HepG2 (cell line): ENCODE results near the gene TMEM107. TPM values are rescaled to one million over a fixed set of nuclear protein-coding genes. Genes with fewer than 3 reads are reported as not detected.

ENCODE experiments used
- CBX1 ChIP-seq: IDR thresholded peaks from one replicate; pipeline ENCODE4 v1.6.1; 2016; ENCODE audit warnings: antibody characterized with exemption, low read depth
- CC2D1A ChIP-seq: sonication (generic); formaldehyde crosslinking; IDR thresholded peaks from 2 replicates; pipeline ENCODE4 v1.8.1; 2023; ENCODE audit warnings: mild to moderate bottlenecking, missing genetic modification reagents
- CCAR2 ChIP-seq: fragments of 200-400 bp; formaldehyde crosslinking; optimal IDR thresholded peaks from 2 replicates; pipeline ENCODE3; 2018; ENCODE audit warnings: low read depth, mild to moderate bottlenecking, low read length, moderate library complexity
- CHD2 ChIP-seq: IDR thresholded peaks from 2 replicates; pipeline ENCODE4 v1.6.1; 2011; ENCODE audit warnings: low read depth, low read length, improper control_type of control experiment
- GABPB1 ChIP-seq: IDR thresholded peaks from 2 replicates; pipeline ENCODE4 v1.6.1; 2016; ENCODE audit warnings: mild to moderate bottlenecking, missing genetic modification reagents, moderate library complexity, missing compliant biosample characterization
- GTF3A ChIP-seq: sonication (generic); formaldehyde crosslinking; conservative IDR thresholded peaks from 2 replicates; pipeline ENCODE4 v1.4.0; 2020; ENCODE audit warnings: mild to moderate bottlenecking, missing genetic modification reagents
- HHEX ChIP-seq: IDR thresholded peaks from 2 replicates; pipeline ENCODE4 v1.6.1; 2016; ENCODE audit warnings: control low read depth
- HNRNPLL ChIP-seq: fragments of 200-400 bp; formaldehyde crosslinking; IDR thresholded peaks from 2 replicates; pipeline ENCODE4 v1.6.1; 2017; ENCODE audit warnings: mild to moderate bottlenecking, low read depth, low read length; ENCODE audit not compliant: poor library complexity, severe bottlenecking
- HNRNPUL1 ChIP-seq: fragments of 200-400 bp; formaldehyde crosslinking; IDR thresholded peaks from 2 replicates; pipeline ENCODE4 v1.6.1; 2017; ENCODE audit warnings: low read depth, mild to moderate bottlenecking, low read length, moderate library complexity
- MBD4 ChIP-seq: IDR thresholded peaks from 2 replicates; pipeline ENCODE4 v1.6.1; 2012; ENCODE audit warnings: low read length, inconsistent platforms, borderline replicate concordance
- NFYB ChIP-seq: sonication (generic); formaldehyde crosslinking; IDR thresholded peaks from 2 replicates; pipeline ENCODE4 v1.4.0; 2020; ENCODE audit warnings: missing genetic modification reagents
- NFYC ChIP-seq: IDR thresholded peaks from 2 replicates; pipeline ENCODE4 v1.6.1; 2016; ENCODE audit warnings: missing genetic modification reagents, missing compliant biosample characterization
- PCBP2 ChIP-seq: fragments of 200-400 bp; formaldehyde crosslinking; optimal IDR thresholded peaks from 2 replicates; pipeline ENCODE3; 2018; ENCODE audit warnings: low read length, low read depth; ENCODE audit not compliant: poor library complexity, severe bottlenecking
- PHF8 ChIP-seq: sonication (generic); formaldehyde crosslinking; IDR thresholded peaks from 2 replicates; pipeline ENCODE4 v1.5.0; 2020; ENCODE audit warnings: missing genetic modification reagents
- PITX1 ChIP-seq: sonication (generic); formaldehyde crosslinking; IDR thresholded peaks from 2 replicates; pipeline ENCODE4 v1.5.1; 2020; ENCODE audit warnings: mild to moderate bottlenecking, missing genetic modification reagents
- SIX1 ChIP-seq: sonication (generic); formaldehyde crosslinking; IDR thresholded peaks from 2 replicates; pipeline ENCODE4 v1.4.0; 2020; ENCODE audit warnings: missing genetic modification reagents, borderline replicate concordance
- SMARCC2 ChIP-seq: fragments of 450-650 bp; IDR thresholded peaks from 2 replicates; pipeline ENCODE4 v1.6.1; 2017; ENCODE audit warnings: antibody characterized with exemption, mild to moderate bottlenecking
- TARDBP ChIP-seq: sonication (generic); formaldehyde crosslinking; IDR thresholded peaks from 2 replicates; pipeline ENCODE4 v1.8.0; 2022; ENCODE audit warnings: mild to moderate bottlenecking, missing genetic modification reagents
- TCF7 ChIP-seq: sonication (generic); IDR thresholded peaks from 2 replicates; pipeline ENCODE4 v1.6.1; 2016; ENCODE audit warnings: antibody characterized with exemption, low read depth
- WIZ ChIP-seq: sonication (generic); formaldehyde crosslinking; IDR thresholded peaks from 2 replicates; pipeline ENCODE4 v1.5.1; 2020; ENCODE audit warnings: mild to moderate bottlenecking, missing genetic modification reagents
- ZFP62 ChIP-seq: sonication (generic); formaldehyde crosslinking; IDR thresholded peaks from 2 replicates; pipeline ENCODE4 v1.4.0; 2020; ENCODE audit warnings: missing genetic modification reagents
- ZNF17 ChIP-seq: sonication (generic); formaldehyde crosslinking; IDR thresholded peaks from 2 replicates; pipeline ENCODE4 v1.5.0; 2020; ENCODE audit warnings: mild to moderate bottlenecking, missing genetic modification reagents
- ZNF296 ChIP-seq: sonication (generic); formaldehyde crosslinking; conservative IDR thresholded peaks from 2 replicates; pipeline ENCODE4 v1.5.0; 2020; ENCODE audit warnings: mild to moderate bottlenecking, missing genetic modification reagents
- ZNF3 ChIP-seq: IDR thresholded peaks from 2 replicates; pipeline ENCODE4 v1.7.0; 2017; ENCODE audit warnings: inconsistent platforms
- ZNF335 ChIP-seq: sonication (generic); formaldehyde crosslinking; IDR thresholded peaks from 2 replicates; pipeline ENCODE4 v1.4.0; 2020; ENCODE audit warnings: missing genetic modification reagents
- ZNF674 ChIP-seq: sonication (generic); formaldehyde crosslinking; IDR thresholded peaks from 2 replicates; pipeline ENCODE4 v1.5.0; 2020; ENCODE audit warnings: low read depth, mild to moderate bottlenecking, missing genetic modification reagents
- ZNF83 ChIP-seq: sonication (generic); formaldehyde crosslinking; IDR thresholded peaks from 2 replicates; pipeline ENCODE4 v1.4.0; 2020; ENCODE audit warnings: missing genetic modification reagents, mild to moderate bottlenecking, borderline replicate concordance
- polyA plus RNA-seq, 8 experiments: library from polyadenylated mRNA; depleted of rRNA in 3 of 8; stranded (reverse) in 7 of 8; unstranded in 1 of 8; fragments of >200 nt; fragmentation: Illumina TruSeq in 4 of 8; extraction: Trizol in 4 of 8; gene quantifications; 2 replicates each; pipeline versions ENCODE4 v1.2.1 to v1.2.3, GENCODE V29; 2011 to 2016; ENCODE audit warnings: low read depth in 4 of 8, missing spikeins in 1 of 8, mixed read lengths in 1 of 8; ENCODE audit not compliant: insufficient read depth in 1 of 8
- total RNA-seq, 5 experiments: library from RNA; depleted of rRNA; stranded (reverse); fragments of >200 nt; fragmentation: Illumina TruSeq; extraction: Trizol; gene quantifications; 2 replicates each; pipeline ENCODE4 v1.2.3, GENCODE V29; 2016; ENCODE audit warnings: low read depth in 1 of 5
- TF ChIP-seq, protein P1 (sequence below): sonication (generic); formaldehyde crosslinking; IDR thresholded peaks from 2 replicates; pipeline ENCODE4 v1.8.1; 2023; ENCODE audit warnings: missing genetic modification reagents, mild to moderate bottlenecking, borderline replicate concordance
- TF ChIP-seq, protein P2 (sequence below): sonication (generic); formaldehyde crosslinking; IDR thresholded peaks from 2 replicates; pipeline ENCODE4 v1.4.0; 2020; ENCODE audit warnings: mild to moderate bottlenecking, missing genetic modification reagents
- TF ChIP-seq, protein P3 (sequence below): sonication (generic); formaldehyde crosslinking; IDR thresholded peaks from 2 replicates; pipeline ENCODE4 v1.4.0; 2020; ENCODE audit warnings: missing genetic modification reagents

Gene TMEM107
- total and polyA plus RNA-seq, 2 of the 13 experiments (the other 11 are each of a cell fraction or from before 2014, with no cell fraction given): 7.2 to 15.3 TPM

DNA sequence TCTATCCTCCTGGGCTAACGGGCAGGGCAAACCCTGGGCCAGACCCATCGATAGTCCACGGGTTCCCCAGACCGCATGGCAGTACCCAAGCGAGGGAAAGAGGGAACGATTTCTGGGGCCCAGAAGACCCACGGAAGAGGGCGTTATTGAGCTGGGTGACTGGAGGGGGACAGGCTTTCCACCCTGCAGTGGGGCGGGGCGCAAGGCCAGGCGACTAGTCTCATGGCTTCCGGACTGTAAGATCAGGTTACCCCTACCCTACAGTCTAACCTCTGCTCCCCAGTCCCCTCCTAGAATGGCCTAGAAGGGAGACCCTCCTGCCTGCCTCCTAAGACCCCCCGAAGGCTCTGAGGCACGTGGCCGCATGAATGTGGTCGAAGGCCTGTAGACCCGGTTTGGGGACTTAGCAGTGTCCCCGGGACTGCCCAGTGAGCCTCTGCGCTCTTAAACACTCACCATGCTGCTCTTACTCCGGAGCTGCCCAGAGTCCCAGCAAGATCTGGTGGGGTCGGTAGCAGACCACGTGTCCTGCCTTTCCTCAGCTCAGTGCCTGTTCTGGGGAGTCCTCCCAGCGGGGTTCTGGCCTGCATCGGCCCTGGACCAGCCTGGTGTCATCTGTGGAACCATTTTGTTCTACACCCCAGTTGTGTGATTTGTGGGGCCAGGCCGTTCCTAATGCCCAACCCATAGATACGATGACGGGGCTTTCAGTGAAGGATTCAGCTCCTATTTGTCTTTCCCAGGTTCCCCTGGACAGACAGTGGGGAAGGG, 47.4 kb upstream of the TMEM107 start (continued):
- TF ChIP-seq ZFP62 (CRISPR knock-in tag): no peak
- TF ChIP-seq, protein P1, sequence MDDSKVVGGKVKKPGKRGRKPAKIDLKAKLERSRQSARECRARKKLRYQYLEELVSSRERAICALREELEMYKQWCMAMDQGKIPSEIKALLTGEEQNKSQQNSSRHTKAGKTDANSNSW (CRISPR knock-in tag): no peak
- no peak for TF ChIP-seq HNRNPUL1
- no peak for TF ChIP-seq ZNF296
- peak; percentile 92 for TF ChIP-seq SIX1 (CRISPR knock-in tag)
- no peak for TF ChIP-seq ZNF83 (CRISPR knock-in tag)
- TF ChIP-seq ZNF3 (CRISPR knock-in tag): no peak
- TF ChIP-seq ZNF17 (CRISPR knock-in tag): no peak
- no peak for TF ChIP-seq PHF8 (CRISPR knock-in tag)
- TF ChIP-seq, protein P2, sequence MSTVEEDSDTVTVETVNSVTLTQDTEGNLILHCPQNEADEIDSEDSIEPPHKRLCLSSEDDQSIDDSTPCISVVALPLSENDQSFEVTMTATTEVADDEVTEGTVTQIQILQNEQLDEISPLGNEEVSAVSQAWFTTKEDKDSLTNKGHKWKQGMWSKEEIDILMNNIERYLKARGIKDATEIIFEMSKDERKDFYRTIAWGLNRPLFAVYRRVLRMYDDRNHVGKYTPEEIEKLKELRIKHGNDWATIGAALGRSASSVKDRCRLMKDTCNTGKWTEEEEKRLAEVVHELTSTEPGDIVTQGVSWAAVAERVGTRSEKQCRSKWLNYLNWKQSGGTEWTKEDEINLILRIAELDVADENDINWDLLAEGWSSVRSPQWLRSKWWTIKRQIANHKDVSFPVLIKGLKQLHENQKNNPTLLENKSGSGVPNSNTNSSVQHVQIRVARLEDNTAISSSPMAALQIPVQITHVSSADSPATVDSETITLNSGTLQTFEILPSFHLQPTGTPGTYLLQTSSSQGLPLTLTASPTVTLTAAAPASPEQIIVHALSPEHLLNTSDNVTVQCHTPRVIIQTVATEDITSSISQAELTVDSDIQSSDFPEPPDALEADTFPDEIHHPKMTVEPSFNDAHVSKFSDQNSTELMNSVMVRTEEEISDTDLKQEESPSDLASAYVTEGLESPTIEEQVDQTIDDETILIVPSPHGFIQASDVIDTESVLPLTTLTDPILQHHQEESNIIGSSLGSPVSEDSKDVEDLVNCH (CRISPR knock-in tag): 0 out of 2 replicates have a peak, but pooled peaks have one; percentile 38
- TF ChIP-seq WIZ (CRISPR knock-in tag): no peak
- TF ChIP-seq NFYC: no peak
- no peak for TF ChIP-seq NFYB (CRISPR knock-in tag)
- no peak for TF ChIP-seq SMARCC2
- 0 out of 2 replicates have a peak, but pooled peaks have one; percentile 94 for TF ChIP-seq ZNF674
- TF ChIP-seq HNRNPLL: no peak
- no peak for TF ChIP-seq MBD4
- no peak for TF ChIP-seq ZNF335 (CRISPR knock-in tag)
- no peak for TF ChIP-seq PCBP2
- peak; percentile 62 for TF ChIP-seq TARDBP (CRISPR knock-in tag)
- no peak for TF ChIP-seq TCF7
- TF ChIP-seq GABPB1 (CRISPR knock-in tag): no peak
- TF ChIP-seq PITX1 (CRISPR knock-in tag): no peak
- peak; percentile 85; the same call in 1 of the 2 replicates for TF ChIP-seq GTF3A
- no peak for TF ChIP-seq HHEX
- no peak for TF ChIP-seq CHD2
- TF ChIP-seq CC2D1A (CRISPR knock-in tag): no peak
- TF ChIP-seq CCAR2: no peak
- peak; percentile 33 for TF ChIP-seq CBX1
- TF ChIP-seq, protein P3, sequence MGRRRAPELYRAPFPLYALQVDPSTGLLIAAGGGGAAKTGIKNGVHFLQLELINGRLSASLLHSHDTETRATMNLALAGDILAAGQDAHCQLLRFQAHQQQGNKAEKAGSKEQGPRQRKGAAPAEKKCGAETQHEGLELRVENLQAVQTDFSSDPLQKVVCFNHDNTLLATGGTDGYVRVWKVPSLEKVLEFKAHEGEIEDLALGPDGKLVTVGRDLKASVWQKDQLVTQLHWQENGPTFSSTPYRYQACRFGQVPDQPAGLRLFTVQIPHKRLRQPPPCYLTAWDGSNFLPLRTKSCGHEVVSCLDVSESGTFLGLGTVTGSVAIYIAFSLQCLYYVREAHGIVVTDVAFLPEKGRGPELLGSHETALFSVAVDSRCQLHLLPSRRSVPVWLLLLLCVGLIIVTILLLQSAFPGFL (CRISPR knock-in tag): no peak
